Activated naive CD8-positive, alpha-beta T cell treated with anti-CD3 and anti-CD28 coated beads, Interleukin-2, amount 10 ng/mL, durations not matched to agents 7 days and 5 days (primary cell): ENCODE measurements around the gene POLR3A. TPM values are rescaled to one million over a fixed set of nuclear protein-coding genes. Genes with fewer than 3 reads are reported as not detected.
"Not testable (repeated sequence)": the region's sequence is repeated elsewhere in the genome, so short reads cannot be mapped to it uniquely, and the experiment has no call there.

Source experiments
- ATAC-seq: fragments of 150-1000 bp; cut with Tn5 transposase; one replicate; pipeline ENCODE4 v1.10.0; 2021; ENCODE audit warnings: low read depth, moderate library complexity
- POLR2A ChIA-PET: fragments of 350-600 bp; sonication (Branson Sonifier 250); formaldehyde crosslinking; loops from one replicate; lab custom pipeline; 2021; ENCODE audit warnings: antibody characterized with exemption; lab: Charles Lee
- DNase-seq: peaks from one replicate; pipeline ENCODE4 v3.0.0; 2021
- H3K27ac Mint-ChIP-seq: one replicate; pipeline ENCODE4 v1.8.0; 2022; ENCODE audit warnings: mild to moderate bottlenecking, mixed read lengths
- H3K27me3 Mint-ChIP-seq: one replicate; pipeline ENCODE4 v1.8.0; 2022; ENCODE audit warnings: mild to moderate bottlenecking, moderate library complexity, mixed read lengths
- H3K36me3 Mint-ChIP-seq: one replicate; pipeline ENCODE4 v1.8.0; 2021; ENCODE audit warnings: mild to moderate bottlenecking, mixed read lengths
- H3K4me1 Mint-ChIP-seq: one replicate; pipeline ENCODE4 v1.8.0; 2021; ENCODE audit warnings: mixed read lengths
- H3K4me3 Mint-ChIP-seq: one replicate; pipeline ENCODE4 v1.8.0; 2022; ENCODE audit warnings: mild to moderate bottlenecking, moderate library complexity, mixed read lengths
- H3K9me3 Mint-ChIP-seq: one replicate; pipeline ENCODE4 v1.8.0; 2021; ENCODE audit warnings: mixed read lengths
- total RNA-seq, 2 experiments: library from RNA; stranded (reverse); gene quantifications; one replicate each; pipeline ENCODE4 v1.2.3, GENCODE V29; 2021

The POLR3A gene
- total RNA-seq, 2 experiments from 2014 or later, result 18.7 to 20.2 TPM

- DNase-seq (no peak), ATAC-seq (no peak)
- peaks cover 43% of the 10 kb centered on the region for H3K36me3 Mint-ChIP-seq
- no peaks in the 10 kb centered on the region for H3K27me3 Mint-ChIP-seq
- peaks cover 1% of the 10 kb centered on the region for H3K9me3 Mint-ChIP-seq
- H3K27ac Mint-ChIP-seq, result no peak overlapping the region
- no peaks in the 10 kb centered on the region for H3K4me1 Mint-ChIP-seq
- H3K4me3 Mint-ChIP-seq, result no peak overlapping the region
- POLR2A ChIA-PET, result no interaction called here
Measured at GRCh38 chr10:78002541-78003288, 26.6 kb downstream of the POLR3A start.

DNA sequence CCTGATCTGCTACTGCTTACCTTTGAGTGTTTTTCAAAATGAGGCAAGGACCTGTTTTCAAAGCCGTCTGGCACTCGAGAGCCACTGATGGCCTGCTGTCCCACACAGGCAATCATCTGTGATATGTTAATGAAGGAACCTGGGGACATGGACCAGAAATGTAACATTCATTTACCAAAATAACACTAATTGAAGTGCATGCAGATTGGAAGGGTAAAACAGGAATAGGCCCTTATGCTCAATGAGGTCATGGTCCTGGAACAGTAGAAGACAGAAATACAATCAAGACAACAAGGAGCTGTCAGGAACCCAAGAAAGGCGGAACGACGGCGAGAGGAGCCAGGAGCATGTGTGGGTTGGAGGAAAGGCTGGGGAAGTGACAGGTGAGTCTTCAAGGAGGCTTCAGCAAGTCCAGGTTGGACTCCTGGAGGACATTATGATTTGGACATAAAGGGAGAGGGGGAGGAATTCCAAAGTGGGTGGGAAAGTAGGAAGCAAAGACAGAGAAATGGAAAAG lies 28.3 kb downstream of the POLR3A start:
- ATAC-seq (no peak), DNase-seq (no peak)
- POLR2A ChIA-PET, result no interaction called here
- Mint-ChIP-seq H3K27ac (no peak overlapping the region), H3K9me3 (peaks cover 1% of the 10 kb centered on the region), H3K27me3 (no peaks in the 10 kb centered on the region), H3K4me1 (no peaks in the 10 kb centered on the region), H3K4me3 (no peak overlapping the region), H3K36me3 (peaks cover 46% of the 10 kb centered on the region)

- DNase-seq (no peak), ATAC-seq (no peak)
- Mint-ChIP-seq H3K27ac (no peak overlapping the region), H3K4me3 (no peak overlapping the region), H3K36me3 (peaks cover 46% of the 10 kb centered on the region), H3K27me3 (no peaks in the 10 kb centered on the region), H3K4me1 (no peaks in the 10 kb centered on the region), H3K9me3 (peaks cover 1% of the 10 kb centered on the region)
- POLR2A ChIA-PET, result no interaction called here
Measured at GRCh38 chr10:78000206-78000605, 29.1 kb downstream of the POLR3A start.

- H3K27ac Mint-ChIP-seq, DNase-seq, H3K4me1 Mint-ChIP-seq, H3K9me3 Mint-ChIP-seq, ATAC-seq, H3K4me3 Mint-ChIP-seq, H3K27me3 Mint-ChIP-seq, POLR2A ChIA-PET: not testable (repeated sequence)
- H3K36me3 Mint-ChIP-seq, result peaks cover 48% of the 10 kb centered on the region
Measured at GRCh38 chr10:77998780-77999179, 30.5 kb downstream of the POLR3A start.

- POLR2A ChIA-PET, result no interaction called here
- Mint-ChIP-seq H3K27ac (no peak overlapping the region), H3K9me3 (peaks cover 1% of the 10 kb centered on the region), H3K4me3 (no peak overlapping the region), H3K36me3 (peaks cover 35% of the 10 kb centered on the region), H3K4me1 (no peaks in the 10 kb centered on the region), H3K27me3 (no peaks in the 10 kb centered on the region)
- DNase-seq (no peak), ATAC-seq (no peak)
Measured at GRCh38 chr10:77993620-77994019, 35.7 kb downstream of the POLR3A start.

GRCh38 chr10:77989081-77989724 lies 40.1 kb downstream of the POLR3A start:
- no peaks in the 10 kb centered on the region for H3K27me3 Mint-ChIP-seq
- POLR2A ChIA-PET, result no interaction called here
- DNase-seq, result no peak
- H3K4me3 Mint-ChIP-seq, result no peak overlapping the region
- no peaks in the 10 kb centered on the region for H3K4me1 Mint-ChIP-seq
- ATAC-seq, result no peak
- peaks cover 19% of the 10 kb centered on the region for H3K36me3 Mint-ChIP-seq
- H3K27ac Mint-ChIP-seq, result no peak overlapping the region
- no peaks in the 10 kb centered on the region for H3K9me3 Mint-ChIP-seq

GRCh38 chr10:77987671-77988255 lies 41.6 kb downstream of the POLR3A start:
- POLR2A ChIA-PET, result no interaction called here
- H3K27ac Mint-ChIP-seq, result no peak overlapping the region
- H3K4me3 Mint-ChIP-seq, result no peak overlapping the region
- no peaks in the 10 kb centered on the region for H3K9me3 Mint-ChIP-seq
- peaks cover 12% of the 10 kb centered on the region for H3K36me3 Mint-ChIP-seq
- no peak for ATAC-seq
- no peaks in the 10 kb centered on the region for H3K4me1 Mint-ChIP-seq
- H3K27me3 Mint-ChIP-seq, result no peaks in the 10 kb centered on the region
- DNase-seq, result no peak

DNA sequence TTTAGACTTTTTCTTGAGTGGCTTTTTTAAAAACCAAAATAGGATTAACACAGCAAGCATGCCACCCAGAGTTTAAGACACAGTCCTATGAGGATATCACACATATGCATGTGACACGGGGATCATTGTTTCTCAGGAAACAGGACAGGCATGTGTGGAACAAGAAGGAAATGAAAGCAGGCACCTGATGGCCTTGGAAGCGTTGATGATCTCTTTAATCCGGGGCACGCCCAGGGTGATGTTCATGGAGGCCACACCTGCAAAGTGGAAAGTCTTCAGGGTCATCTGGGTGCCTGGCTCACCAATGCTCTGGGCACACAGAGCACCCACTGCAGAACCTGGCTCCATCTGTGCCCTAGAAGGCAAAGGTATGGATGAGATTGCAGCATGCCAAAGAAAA lies 44.3 kb downstream of the POLR3A start:
- POLR2A ChIA-PET, result no interaction called here
- H3K27me3 Mint-ChIP-seq, result no peaks in the 10 kb centered on the region
- peaks cover 12% of the 10 kb centered on the region for H3K36me3 Mint-ChIP-seq
- no peak overlapping the region for H3K4me3 Mint-ChIP-seq
- ATAC-seq, result no peak
- no peak overlapping the region for H3K27ac Mint-ChIP-seq
- no peak for DNase-seq
- H3K4me1 Mint-ChIP-seq, result no peaks in the 10 kb centered on the region
- no peaks in the 10 kb centered on the region for H3K9me3 Mint-ChIP-seq

GRCh38 chr10:77983384-77984341 lies 45.7 kb downstream of the POLR3A start:
- no peaks in the 10 kb centered on the region for H3K27me3 Mint-ChIP-seq
- H3K4me1 Mint-ChIP-seq, result no peaks in the 10 kb centered on the region
- ATAC-seq (no peak), DNase-seq (no peak)
- peaks cover 12% of the 10 kb centered on the region for H3K36me3 Mint-ChIP-seq
- H3K4me3 Mint-ChIP-seq, result no peak overlapping the region
- H3K27ac Mint-ChIP-seq, result no peak overlapping the region
- H3K9me3 Mint-ChIP-seq, result no peaks in the 10 kb centered on the region
- POLR2A ChIA-PET, result no interaction called here

DNA sequence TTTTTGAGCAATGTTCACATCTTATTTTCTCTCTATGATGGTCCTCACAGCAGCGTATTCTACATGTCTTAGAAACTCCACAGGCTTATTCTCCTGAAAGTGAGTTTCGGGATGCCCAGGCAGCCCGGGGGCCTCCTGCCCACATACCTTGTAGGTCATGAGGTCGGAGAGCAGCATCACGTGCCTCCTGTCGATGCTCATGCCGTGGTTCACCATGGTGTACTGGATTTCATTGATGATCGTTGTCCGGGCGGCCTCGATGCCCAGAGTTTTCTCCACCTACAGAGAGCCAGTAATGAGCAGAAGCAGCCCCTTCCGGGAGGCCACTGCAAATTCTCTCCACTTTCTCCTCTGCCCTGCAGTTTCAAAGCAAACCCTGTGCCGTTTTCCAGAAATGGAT lies 48.0 kb downstream of the POLR3A start:
- H3K9me3 Mint-ChIP-seq, result no peaks in the 10 kb centered on the region

DNA sequence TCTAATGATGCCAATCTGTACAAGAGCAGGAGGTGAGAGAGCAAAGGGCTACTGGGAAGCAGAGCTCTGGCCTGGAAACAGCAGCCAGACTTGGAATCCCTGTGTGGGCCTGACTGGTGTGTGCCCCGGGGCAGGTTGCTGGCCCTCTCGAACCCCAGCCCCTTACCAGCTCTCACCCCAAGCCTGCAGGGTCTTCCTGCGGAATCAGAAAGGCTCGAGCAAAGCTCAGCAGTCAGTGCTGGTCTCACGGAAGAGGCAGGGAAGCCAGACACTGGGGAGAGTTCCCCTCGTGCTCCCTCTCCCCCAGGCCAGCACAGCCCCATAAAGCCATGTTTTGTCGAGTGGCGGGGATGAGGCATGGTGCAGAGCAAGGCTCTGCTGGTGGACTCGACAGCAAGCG lies 50.1 kb downstream of the POLR3A start:
- Mint-ChIP-seq H3K36me3 (peaks cover 15% of the 10 kb centered on the region), H3K4me1 (no peaks in the 10 kb centered on the region)
- POLR2A ChIA-PET, result no interaction called here

More for the DNA sequence above, 48.0 kb downstream of the POLR3A start:
- ATAC-seq (no peak), DNase-seq (no peak)
- POLR2A ChIA-PET, result no interaction called here
- no peaks in the 10 kb centered on the region for H3K27me3 Mint-ChIP-seq
- H3K4me3 Mint-ChIP-seq, result no peak overlapping the region
- no peak overlapping the region for H3K27ac Mint-ChIP-seq
- peaks cover 16% of the 10 kb centered on the region for H3K36me3 Mint-ChIP-seq
- H3K4me1 Mint-ChIP-seq, result no peaks in the 10 kb centered on the region

DNA sequence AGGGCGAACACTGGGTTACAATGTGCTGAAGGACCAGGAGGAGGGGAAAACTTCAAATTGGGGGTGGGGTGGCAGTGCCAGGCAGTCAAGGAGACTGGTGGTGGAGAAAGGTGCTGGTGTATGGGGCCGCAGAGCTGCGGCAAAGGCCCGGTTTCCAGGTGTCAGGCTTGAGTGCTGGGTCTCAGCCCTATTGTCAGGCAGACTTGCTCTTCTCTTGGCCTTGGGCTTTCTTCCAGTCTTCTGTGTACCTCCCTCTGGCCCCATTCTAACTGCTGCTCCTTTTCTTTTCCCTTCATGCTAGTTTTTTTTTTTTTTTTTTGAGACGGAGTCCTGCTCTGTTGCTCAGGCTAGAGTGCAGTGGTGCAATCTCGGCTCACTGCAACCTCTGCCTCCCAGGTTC lies 51.0 kb downstream of the POLR3A start:
- POLR2A ChIA-PET, result no interaction called here
- Mint-ChIP-seq H3K36me3 (peaks cover 13% of the 10 kb centered on the region), H3K27ac (no peak overlapping the region), H3K4me1 (no peaks in the 10 kb centered on the region), H3K27me3 (no peaks in the 10 kb centered on the region), H3K9me3 (no peaks in the 10 kb centered on the region), H3K4me3 (no peak overlapping the region)
- DNase-seq (no peak), ATAC-seq (no peak)

More for the DNA sequence above, 50.1 kb downstream of the POLR3A start:
- Mint-ChIP-seq H3K9me3 (no peaks in the 10 kb centered on the region), H3K27ac (no peak overlapping the region), H3K4me3 (no peak overlapping the region), H3K27me3 (no peaks in the 10 kb centered on the region)
- ATAC-seq, result no peak
- no peak for DNase-seq

DNA sequence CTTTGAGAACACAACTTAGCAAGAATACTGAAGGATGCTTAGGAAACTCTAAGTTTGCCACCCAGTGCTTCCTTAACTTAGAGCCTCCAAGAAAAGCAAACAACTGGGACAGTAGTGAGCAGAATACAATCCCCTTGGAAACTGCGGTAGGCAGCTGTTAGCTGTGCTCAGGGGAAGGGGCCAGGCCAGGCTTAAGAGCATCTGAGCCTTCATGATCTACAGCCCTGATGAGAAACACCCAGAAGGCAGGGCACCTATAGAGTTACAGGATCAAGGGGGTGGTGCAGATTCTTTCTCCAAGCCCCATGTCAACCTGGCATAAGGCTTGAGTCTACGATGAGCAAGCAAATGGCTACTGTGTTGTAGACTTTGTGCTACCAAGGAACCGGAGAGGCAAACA lies 51.4 kb downstream of the POLR3A start:
- Mint-ChIP-seq H3K4me3 (no peak overlapping the region), H3K36me3 (peaks cover 13% of the 10 kb centered on the region), H3K27me3 (no peaks in the 10 kb centered on the region), H3K4me1 (no peaks in the 10 kb centered on the region), H3K27ac (no peak overlapping the region), H3K9me3 (no peaks in the 10 kb centered on the region)
- POLR2A ChIA-PET, result no interaction called here
- DNase-seq (no peak), ATAC-seq (no peak)
